ENCODE measurements around the gene PRKN.

PRKN gene

GRCh38 chr6:161802231-161802630, 925.3 kb downstream of the PRKN start:
- no peak for DNase-seq (ENCODE audit: low read depth in 1 of 2, low spot score in 1 of 2)
- Histone ChIP-seq H3K4me3 (replicated peaks; ENCODE audit: insufficient read depth, low read length) (no peak overlapping the region), H3K27me3 (ENCODE audit: insufficient read depth, poor library complexity, severe bottlenecking) (no peaks in the 10 kb centered on the region), H3K27ac (replicated peaks) (no peak overlapping the region)
- TF ChIP-seq REST (IDR thresholded peaks at IDR 0.05; ENCODE audit: insufficient replicate concordance, low read depth) (no peak), CTCF (IDR thresholded peaks at IDR 0.05; ENCODE audit: insufficient read depth, low read length) (no peak), POLR2AphosphoS5 (IDR thresholded peaks at IDR 0.05; ENCODE audit: low read depth) (no peak), SPI1 (IDR thresholded peaks at IDR 0.05; ENCODE audit: borderline replicate concordance, low read depth) (no peak), GABPA (IDR thresholded peaks at IDR 0.05; ENCODE audit: low read depth) (no peak)

- TF ChIP-seq GABPA (IDR thresholded peaks at IDR 0.05; ENCODE audit: low read depth) (no peak), CTCF (IDR thresholded peaks at IDR 0.05; ENCODE audit: insufficient read depth, low read length) (no peak), SPI1 (IDR thresholded peaks at IDR 0.05; ENCODE audit: borderline replicate concordance, low read depth) (no peak), REST (IDR thresholded peaks at IDR 0.05; ENCODE audit: insufficient replicate concordance, low read depth) (no peak), POLR2AphosphoS5 (IDR thresholded peaks at IDR 0.05; ENCODE audit: low read depth) (no peak)
- Histone ChIP-seq H3K27me3 (ENCODE audit: insufficient read depth, poor library complexity, severe bottlenecking) (no peaks in the 10 kb centered on the region), H3K4me3 (replicated peaks; ENCODE audit: insufficient read depth, low read length) (no peak overlapping the region), H3K27ac (replicated peaks) (no peak overlapping the region)
- no peak for DNase-seq (ENCODE audit: low read depth in 1 of 2, low spot score in 1 of 2)
These were observed 928.6 kb downstream of the PRKN start for GRCh38 chr6:161798844-161799394.

GRCh38 chr6:161796681-161797080, 930.9 kb downstream of the PRKN start:
- TF ChIP-seq REST (IDR thresholded peaks at IDR 0.05; ENCODE audit: insufficient replicate concordance, low read depth) (no peak), CTCF (IDR thresholded peaks at IDR 0.05; ENCODE audit: insufficient read depth, low read length) (no peak), POLR2AphosphoS5 (IDR thresholded peaks at IDR 0.05; ENCODE audit: low read depth) (no peak), SPI1 (IDR thresholded peaks at IDR 0.05; ENCODE audit: borderline replicate concordance, low read depth) (no peak), GABPA (IDR thresholded peaks at IDR 0.05; ENCODE audit: low read depth) (no peak)
- DNase-seq (ENCODE audit: low read depth in 1 of 2, low spot score in 1 of 2): no peak
- Histone ChIP-seq H3K27me3 (ENCODE audit: insufficient read depth, poor library complexity, severe bottlenecking) (no peaks in the 10 kb centered on the region), H3K27ac (replicated peaks) (no peak overlapping the region), H3K4me3 (replicated peaks; ENCODE audit: insufficient read depth, low read length) (no peak overlapping the region)
